AG08396 (cell line): Measurements from ENCODE around the gene KRT73.

Source experiments
- DNase-seq: peaks from one replicate; pipeline ENCODE4 v3.0.0; 2012; ENCODE audit warnings: low spot score, mixed read lengths

The KRT73 gene

DNA sequence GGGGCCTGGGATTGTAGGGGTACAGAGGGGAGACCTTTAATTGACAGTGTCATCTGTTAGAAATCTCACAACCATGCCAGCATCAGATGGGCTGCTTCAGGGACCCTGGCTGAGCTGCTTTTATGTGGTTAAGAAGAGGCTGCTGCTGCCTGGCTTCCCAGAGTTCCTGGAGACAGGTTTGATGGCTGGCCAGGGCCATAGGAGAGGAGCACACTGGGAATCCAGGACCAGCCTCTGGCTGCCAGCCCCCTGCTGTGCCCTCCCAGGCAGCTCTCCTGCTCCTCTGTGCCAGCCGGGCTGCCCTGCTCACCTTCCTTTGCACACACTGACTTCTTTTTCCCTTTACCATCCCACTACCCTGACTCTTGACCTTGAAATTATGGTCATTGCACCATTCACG, 507 bp upstream of the KRT73 start:
- no peak for DNase-seq

- DNase-seq: no peak
These were observed 965 bp downstream of the KRT73 start for GRCh38 chr12:52617403-52617785.

- no peak for DNase-seq
These were observed 1.5 kb downstream of the KRT73 start for GRCh38 chr12:52616680-52617402.

DNA sequence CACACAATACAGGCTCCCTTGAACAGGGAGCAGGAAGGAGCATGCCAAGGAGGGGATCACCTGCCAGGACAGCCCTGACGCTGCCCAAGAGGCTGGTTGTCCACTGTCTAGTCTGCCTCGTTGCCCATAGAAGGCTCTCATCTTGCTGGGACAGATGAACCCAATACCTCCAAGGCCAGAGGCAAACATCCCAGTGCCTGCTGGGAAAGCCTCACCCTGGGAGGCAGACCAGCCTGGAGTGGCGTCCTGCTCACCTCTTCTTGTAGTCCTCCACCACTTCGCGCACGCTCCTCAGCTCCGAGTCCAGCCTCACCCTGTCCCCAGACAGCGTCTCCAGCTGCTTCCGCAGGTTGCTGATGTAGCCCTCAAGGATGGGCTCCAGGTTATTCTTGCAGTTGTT, 2.4 kb downstream of the KRT73 start:
- DNase-seq: no peak

DNA sequence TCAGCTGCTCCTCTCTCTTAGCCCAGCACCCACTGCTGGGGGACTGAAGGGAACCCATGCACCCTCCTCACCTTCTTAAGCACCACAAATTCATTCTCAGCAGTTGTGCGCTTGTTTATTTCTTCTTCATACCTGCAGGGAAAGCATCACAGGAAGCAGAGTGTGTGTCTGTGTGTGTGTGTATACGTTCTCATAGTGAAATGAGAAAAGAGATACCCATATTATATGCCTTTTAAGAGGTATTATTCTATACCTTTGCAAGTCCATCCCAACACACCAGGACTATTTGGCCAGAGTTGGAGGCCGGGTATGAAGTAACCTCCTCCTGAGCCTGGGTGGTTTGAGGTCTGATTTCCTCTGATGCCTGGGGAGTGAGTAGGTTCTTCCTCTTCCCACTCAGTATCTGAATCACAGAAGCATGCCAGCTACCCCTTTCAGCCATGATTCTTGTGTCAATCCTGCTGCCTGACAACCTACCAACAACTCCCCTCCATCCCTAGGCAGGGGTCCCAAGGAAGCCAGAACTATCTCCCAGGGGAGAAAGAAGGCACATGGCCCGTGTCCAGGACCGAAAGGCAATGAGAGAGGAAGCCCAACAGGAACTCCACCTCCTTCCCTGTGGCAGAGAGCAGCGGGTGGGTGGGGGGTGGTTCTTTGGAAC, 3.0 kb downstream of the KRT73 start:
- no peak for DNase-seq

DNA sequence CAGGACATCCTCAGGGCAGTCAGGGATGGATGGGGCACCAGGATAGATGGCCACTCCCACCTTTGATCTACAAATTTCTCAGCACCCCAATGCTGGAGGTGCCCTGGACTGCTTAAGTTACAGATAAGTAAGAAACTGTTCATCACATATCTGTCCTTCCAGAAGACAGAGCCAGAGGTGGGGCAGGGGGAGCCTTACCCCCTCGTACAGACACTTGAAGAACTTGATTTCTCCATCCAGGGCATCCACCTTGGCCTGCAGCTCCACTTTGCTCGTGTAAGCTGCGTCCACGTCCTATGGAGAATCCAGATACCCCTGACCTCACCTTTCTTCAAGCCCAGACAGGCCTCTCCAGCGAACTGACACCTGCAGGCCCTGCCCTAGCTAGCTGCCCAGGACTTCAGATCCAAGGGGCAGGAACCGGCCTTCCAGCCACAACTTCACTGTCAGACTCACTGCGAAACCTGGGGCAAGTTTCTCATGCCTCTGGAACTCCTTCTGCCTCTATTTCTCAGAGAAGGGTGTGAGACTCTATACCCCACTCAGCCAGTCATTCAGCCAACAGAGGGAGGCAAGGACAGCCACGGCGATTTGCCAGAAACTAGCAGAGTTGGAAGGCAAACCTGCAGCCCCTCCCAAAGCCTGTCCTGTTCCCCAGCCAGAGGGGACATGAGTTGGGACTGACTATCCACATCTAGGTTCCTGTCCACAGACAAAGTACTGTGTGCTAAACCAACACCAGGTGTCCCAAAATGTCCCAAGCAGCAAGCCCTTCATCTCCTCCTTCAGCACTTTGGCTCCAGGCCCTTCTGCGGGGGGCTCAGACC, 3.8 kb downstream of the KRT73 start:
- DNase-seq: no peak

DNA sequence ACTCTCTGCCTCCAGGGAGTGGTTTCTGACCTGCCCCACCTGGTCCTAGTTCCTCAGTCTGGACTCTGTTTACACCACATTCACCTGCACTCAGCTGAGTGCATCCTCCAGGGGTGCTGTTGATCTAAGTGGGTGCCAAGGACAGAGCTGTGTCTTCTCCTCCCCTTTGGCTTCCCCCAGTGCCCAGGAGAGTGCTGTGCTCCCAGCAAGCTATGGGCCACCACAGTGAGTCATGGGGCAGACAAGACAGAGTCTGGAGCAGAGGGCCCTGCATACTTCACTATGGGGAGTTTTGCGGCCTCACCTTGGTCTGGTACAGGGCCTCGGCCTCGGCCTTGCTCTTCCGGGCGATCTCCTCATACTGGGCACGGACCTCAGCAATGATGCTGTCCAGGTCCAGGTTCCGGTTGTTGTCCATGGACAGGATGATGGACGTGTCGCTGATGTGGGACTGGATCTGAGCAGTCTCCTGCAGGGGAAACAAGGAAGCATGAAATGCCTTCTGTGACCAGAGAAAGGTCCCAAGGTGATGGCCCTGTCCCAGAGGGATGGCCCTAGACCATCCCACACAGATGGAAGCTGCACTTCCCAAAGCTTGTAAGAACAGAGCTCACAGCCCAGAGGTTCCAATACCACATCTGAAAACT, 4.9 kb downstream of the KRT73 start:
- DNase-seq: no peak

DNA sequence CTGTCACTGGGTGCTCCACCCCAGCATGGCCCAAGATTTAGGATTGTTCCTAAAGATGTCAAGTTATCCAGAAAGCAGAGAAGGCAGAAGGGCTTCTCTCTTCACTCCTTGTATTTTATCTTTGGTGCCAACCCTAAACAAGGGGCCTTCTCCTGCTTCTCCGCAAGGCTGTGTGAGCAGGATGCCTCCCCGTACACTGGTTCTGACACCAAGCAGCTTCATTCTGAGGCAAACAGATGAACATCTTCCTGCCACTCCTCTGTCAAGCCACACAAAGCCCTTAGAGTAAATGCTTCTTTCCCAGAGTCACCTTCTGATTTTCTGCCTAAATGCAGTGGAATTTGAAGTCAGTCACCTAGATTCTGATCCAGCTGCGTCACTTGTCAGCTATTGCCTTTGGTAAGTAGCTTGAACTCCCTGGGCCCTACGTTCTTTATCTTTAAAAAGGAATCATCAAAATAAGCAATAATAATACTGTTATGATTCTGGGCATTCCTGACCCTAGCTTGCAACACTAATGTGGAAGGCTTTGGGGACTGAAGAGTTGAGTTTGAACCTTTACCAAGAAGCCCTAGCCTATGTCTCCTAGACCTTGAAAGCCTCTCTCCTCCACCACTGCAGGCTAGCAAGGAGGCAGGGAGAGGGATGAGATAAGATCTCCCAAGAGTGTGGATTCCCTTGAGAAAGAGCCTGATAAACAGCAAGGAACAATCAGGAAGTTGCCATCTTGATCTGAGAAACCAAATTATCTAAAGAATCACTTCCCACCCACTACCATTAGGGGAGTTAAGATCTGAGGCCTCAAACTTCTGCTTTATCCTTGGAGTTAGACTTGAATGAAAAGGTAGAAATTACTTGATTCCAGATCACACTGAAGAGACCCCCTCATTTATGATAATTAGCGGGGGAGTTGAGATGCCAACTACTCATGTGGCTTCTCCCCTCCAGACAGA, 5.7 kb downstream of the KRT73 start:
- DNase-seq: no peak

GRCh38 chr12:52611080-52611468, 7.3 kb downstream of the KRT73 start:
- DNase-seq: no peak

- no peak for DNase-seq
These were observed 9.3 kb downstream of the KRT73 start for GRCh38 chr12:52608826-52609630.

DNA sequence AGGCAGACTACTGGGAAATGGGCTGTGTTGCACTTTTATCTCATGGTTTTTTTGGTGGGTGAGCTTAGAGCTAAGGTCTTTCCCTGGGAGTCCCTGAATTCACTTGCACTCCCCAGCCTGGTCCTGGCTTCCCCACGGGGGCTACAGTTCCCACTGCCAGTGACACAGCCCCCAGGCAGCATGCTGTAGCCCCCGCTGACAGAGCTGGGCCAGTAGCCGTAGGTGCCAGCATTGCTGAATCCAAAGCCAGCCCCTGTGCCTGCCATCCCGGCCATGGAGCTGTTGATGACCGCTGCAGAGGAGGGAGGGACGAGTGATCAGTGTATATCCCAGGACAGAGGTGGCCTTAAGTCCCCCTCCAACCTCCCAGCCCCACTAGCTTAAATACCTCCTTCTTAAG, 10.2 kb downstream of the KRT73 start:
- DNase-seq: no peak

DNA sequence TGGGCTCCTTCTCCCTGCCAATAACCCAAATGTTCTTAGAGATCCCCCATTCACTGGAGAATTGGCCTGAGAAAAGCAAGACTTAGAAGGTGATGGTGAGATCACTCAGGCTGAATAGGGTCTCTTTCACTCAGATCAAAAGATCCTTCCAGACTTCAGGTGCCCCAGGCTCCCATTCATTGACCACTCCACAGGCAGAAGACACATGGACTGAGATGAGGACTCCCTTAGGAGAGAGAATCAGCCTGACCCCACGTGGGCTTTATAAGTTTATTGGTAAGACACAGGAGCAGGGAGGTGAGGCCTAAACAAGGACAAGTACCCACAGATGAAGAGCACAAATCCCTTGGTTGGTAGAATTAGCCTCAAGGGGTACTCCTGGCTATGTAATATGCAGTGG, 11.0 kb downstream of the KRT73 start:
- DNase-seq: no peak

DNA sequence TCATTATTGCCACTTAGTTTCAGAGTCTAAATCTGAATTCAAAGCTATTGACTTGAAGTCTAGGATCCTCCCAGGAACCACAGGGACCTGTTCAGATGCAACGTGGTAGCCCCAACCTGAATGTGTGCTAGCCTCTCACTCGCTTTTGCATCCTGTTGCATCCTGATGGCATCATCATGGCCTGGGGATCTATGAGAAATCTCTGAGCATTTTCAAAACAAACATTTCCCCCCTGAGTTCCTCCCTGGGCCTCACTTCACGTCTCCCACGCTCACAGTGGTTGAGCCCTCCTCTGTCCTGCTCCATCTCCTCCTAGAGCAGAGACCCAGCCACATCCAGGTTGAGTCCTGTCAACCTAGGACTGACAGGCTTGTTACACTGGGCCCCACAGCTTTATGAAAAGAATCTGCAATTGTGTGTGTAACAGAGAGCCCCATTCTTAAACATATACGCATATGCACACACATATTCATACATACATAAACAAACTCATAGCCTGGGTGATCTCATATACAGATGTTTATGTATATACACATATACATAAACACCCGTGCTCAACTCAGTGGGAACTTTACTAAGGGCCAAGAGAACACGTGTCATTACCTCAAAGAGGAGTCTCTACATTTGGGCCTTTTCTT, 11.7 kb downstream of the KRT73 start:
- DNase-seq: no peak

- DNase-seq: no peak
These were observed 12.3 kb downstream of the KRT73 start for GRCh38 chr12:52606096-52606495.

- no peak for DNase-seq
These were observed 12.8 kb downstream of the KRT73 start for GRCh38 chr12:52605542-52605941.

- DNase-seq: no peak
These were observed 13.5 kb downstream of the KRT73 start for GRCh38 chr12:52604859-52605258.

- no peak for DNase-seq
These were observed 15.0 kb downstream of the KRT73 start for GRCh38 chr12:52603314-52603713.

- DNase-seq: no peak
These were observed 15.8 kb downstream of the KRT73 start for GRCh38 chr12:52602552-52602951.

DNA sequence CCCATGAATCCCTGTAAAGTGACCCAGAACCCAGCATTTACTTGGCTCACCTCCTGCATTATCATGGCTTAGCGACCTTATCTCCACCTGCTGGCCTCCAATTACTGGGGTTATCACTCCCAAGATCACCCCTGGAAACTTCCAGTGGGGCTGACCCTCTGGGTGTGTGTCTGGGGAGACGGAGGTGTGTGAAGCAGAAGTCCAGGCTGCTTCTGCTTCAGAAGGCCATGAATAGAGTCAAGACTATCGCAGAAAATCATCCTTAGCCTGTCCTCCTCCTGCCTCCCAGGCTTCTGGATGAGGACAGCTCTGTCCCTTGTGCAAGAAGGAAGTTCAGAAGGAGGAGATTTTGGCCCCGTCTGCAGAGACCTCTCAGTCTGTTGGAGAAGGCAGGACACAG, 16.7 kb downstream of the KRT73 start:
- no peak for DNase-seq

- DNase-seq: no peak
These were observed 17.3 kb downstream of the KRT73 start, which contains the start of gene KRT72 for GRCh38 chr12:52600941-52601481. KRT72 (minus strand) TSS chr12:52601463; CDS start chr12:52601452, 11 bp downstream.
